PFSK-1 (cell line): ENCODE data around the gene NMB.

Source experiments
- FOXP2 ChIP-seq: optimal IDR thresholded peaks from 2 replicates; pipeline ENCODE3; 2011; ENCODE audit warnings: borderline replicate concordance, control low read depth, inconsistent platforms; ENCODE audit not compliant: insufficient read depth; ENCODE audit errors: extremely low read length, extremely low read depth
- POLR2AphosphoS5 ChIP-seq: IDR thresholded peaks from 2 replicates; pipeline ENCODE4 v1.6.1; 2012; ENCODE audit warnings: low read depth, mild to moderate bottlenecking, control low read depth, low read length, moderate library complexity
- SIN3A ChIP-seq: IDR thresholded peaks from 2 replicates; pipeline ENCODE4 v1.6.1; 2012; ENCODE audit warnings: mild to moderate bottlenecking, low read length, moderate library complexity, borderline replicate concordance; ENCODE audit not compliant: insufficient read depth
- TAF1 ChIP-seq: IDR thresholded peaks from 2 replicates; pipeline ENCODE4 v1.6.1; 2012; ENCODE audit warnings: low read length, control low read depth, borderline replicate concordance; ENCODE audit not compliant: insufficient read depth
- TF ChIP-seq, protein P1 (sequence below), 2 experiments: IDR thresholded peaks; 2 replicates each; pipeline versions ENCODE4 v1.6.1 to v1.8.0; 2011 to 2012; ENCODE audit warnings: low read depth in 2 of 2, low read length in 2 of 2, control low read depth in 1 of 2, inconsistent platforms in 1 of 2, mild to moderate bottlenecking in 1 of 2, moderate library complexity in 1 of 2; ENCODE audit not compliant: insufficient read depth in 1 of 2

DNA sequence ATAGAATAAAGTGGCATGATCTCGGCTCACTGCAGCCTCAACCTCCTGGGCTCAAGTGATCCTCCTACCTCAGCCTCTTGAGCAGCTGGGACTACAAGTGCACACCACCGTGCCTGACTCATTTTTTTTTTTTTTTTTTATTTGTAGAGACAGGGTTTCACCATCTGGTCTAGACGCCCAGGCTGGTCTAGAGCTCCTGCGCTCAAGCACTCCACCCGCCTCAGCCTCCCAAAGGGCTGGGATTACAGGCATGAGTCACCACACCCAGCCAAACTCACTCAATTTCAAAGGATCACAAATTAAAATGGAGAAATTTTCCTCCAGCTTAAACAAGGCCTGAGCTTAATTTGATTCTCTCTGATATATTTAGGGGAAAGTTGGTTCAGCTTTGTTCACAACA lies 27.3 kb upstream of the NMB start:
- TF ChIP-seq, protein P1, sequence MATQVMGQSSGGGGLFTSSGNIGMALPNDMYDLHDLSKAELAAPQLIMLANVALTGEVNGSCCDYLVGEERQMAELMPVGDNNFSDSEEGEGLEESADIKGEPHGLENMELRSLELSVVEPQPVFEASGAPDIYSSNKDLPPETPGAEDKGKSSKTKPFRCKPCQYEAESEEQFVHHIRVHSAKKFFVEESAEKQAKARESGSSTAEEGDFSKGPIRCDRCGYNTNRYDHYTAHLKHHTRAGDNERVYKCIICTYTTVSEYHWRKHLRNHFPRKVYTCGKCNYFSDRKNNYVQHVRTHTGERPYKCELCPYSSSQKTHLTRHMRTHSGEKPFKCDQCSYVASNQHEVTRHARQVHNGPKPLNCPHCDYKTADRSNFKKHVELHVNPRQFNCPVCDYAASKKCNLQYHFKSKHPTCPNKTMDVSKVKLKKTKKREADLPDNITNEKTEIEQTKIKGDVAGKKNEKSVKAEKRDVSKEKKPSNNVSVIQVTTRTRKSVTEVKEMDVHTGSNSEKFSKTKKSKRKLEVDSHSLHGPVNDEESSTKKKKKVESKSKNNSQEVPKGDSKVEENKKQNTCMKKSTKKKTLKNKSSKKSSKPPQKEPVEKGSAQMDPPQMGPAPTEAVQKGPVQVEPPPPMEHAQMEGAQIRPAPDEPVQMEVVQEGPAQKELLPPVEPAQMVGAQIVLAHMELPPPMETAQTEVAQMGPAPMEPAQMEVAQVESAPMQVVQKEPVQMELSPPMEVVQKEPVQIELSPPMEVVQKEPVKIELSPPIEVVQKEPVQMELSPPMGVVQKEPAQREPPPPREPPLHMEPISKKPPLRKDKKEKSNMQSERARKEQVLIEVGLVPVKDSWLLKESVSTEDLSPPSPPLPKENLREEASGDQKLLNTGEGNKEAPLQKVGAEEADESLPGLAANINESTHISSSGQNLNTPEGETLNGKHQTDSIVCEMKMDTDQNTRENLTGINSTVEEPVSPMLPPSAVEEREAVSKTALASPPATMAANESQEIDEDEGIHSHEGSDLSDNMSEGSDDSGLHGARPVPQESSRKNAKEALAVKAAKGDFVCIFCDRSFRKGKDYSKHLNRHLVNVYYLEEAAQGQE (IDR thresholded peaks at IDR 0.05; ENCODE audit: insufficient read depth in 1 of 2, low read depth in 2 of 2, low read length in 2 of 2), result no peak
- TF ChIP-seq POLR2AphosphoS5 (no peak), SIN3A (no peak), FOXP2 (no peak), TAF1 (no peak)
